ENCODE results near the gene CDH3. TPM values are rescaled to one million over a fixed set of nuclear protein-coding genes. Genes with fewer than 3 reads are reported as not detected.

Gene CDH3
- total and polyA plus RNA-seq, 3 donors from 2014 or later = 3.0 to 8.2 (median 5.4) TPM

GRCh38 chr16:68700120-68700519 is 55.0 kb downstream of the CDH3 start:
- no peaks in the 10 kb centered on the region for H3K9me3 ChIP-seq
- 56 to 69% methylated on average over 6 of the region's 6 CpGs for WGBS, 2 donors
- no peak overlapping the region for H3K27ac ChIP-seq
- H3K27me3 ChIP-seq = no peaks in the 10 kb centered on the region
- no peaks in the 10 kb centered on the region for H3K4me1 ChIP-seq
- H3K36me3 ChIP-seq (ENCODE audit: low read depth, missing control alignments) = no peaks in the 10 kb centered on the region
- intact Hi-C loops (cut with DNase I; ENCODE audit: low total_unique reads) = no loop called here
- no peak for DNase-seq
- no peak overlapping the region for H3K4me3 ChIP-seq
- TF ChIP-seq CTCF (IDR thresholded peaks at IDR 0.05) (no peak), POLR2A (IDR thresholded peaks at IDR 0.05) (no peak)

GRCh38 chr16:68700831-68701230 is 55.7 kb downstream of the CDH3 start:
- 66 to 71% methylated on average over 5 of the region's 5 CpGs for WGBS, 2 donors
- intact Hi-C loops (cut with DNase I; ENCODE audit: low total_unique reads) = no loop called here
- Histone ChIP-seq H3K9me3 (no peaks in the 10 kb centered on the region), H3K36me3 (ENCODE audit: low read depth, missing control alignments) (no peaks in the 10 kb centered on the region), H3K4me3 (no peak overlapping the region), H3K27ac (no peak overlapping the region), H3K27me3 (no peaks in the 10 kb centered on the region), H3K4me1 (no peaks in the 10 kb centered on the region)
- TF ChIP-seq POLR2A (IDR thresholded peaks at IDR 0.05) (no peak), CTCF (IDR thresholded peaks at IDR 0.05) (no peak)
- DNase-seq = no peak

- Histone ChIP-seq H3K9me3 (no peaks in the 10 kb centered on the region), H3K4me3 (no peak overlapping the region), H3K4me1 (no peaks in the 10 kb centered on the region), H3K36me3 (ENCODE audit: low read depth, missing control alignments) (no peaks in the 10 kb centered on the region), H3K27me3 (no peaks in the 10 kb centered on the region), H3K27ac (no peak overlapping the region)
- intact Hi-C loops (cut with DNase I; ENCODE audit: low total_unique reads) = no loop called here
- peak; percentile 81 for DNase-seq
- TF ChIP-seq CTCF (IDR thresholded peaks at IDR 0.05) (peak in 2 of 3 experiments; percentile 43 to 44), POLR2A (IDR thresholded peaks at IDR 0.05) (no peak)
- WGBS, 2 donors = 56 to 83% methylated on average over 15 of the region's 15 CpGs
These were observed 59.2 kb downstream of the CDH3 start for GRCh38 chr16:68704232-68704867.

- intact Hi-C loops (cut with DNase I; ENCODE audit: low total_unique reads) = no loop called here
- Histone ChIP-seq H3K27me3 (no peaks in the 10 kb centered on the region), H3K4me3 (no peak overlapping the region), H3K9me3 (no peaks in the 10 kb centered on the region), H3K4me1 (no peaks in the 10 kb centered on the region), H3K27ac (no peak overlapping the region), H3K36me3 (ENCODE audit: low read depth, missing control alignments) (no peaks in the 10 kb centered on the region)
- WGBS, 2 donors = 72 to 79% methylated on average over 26 of the region's 27 CpGs
- DNase-seq = peak; percentile 28
- no peak for TF ChIP-seq CTCF (IDR thresholded peaks at IDR 0.05)
- TF ChIP-seq POLR2A (IDR thresholded peaks at IDR 0.05) = no peak
These were observed 62.4 kb downstream of the CDH3 start for GRCh38 chr16:68707340-68708152.
